A549 (cell line): ENCODE measurements around the gene C19orf73.

Source experiments
- ESRRA ChIP-seq: fragments of 150-350 bp; IDR thresholded peaks from 2 replicates; pipeline ENCODE4 v1.6.1; 2014; ENCODE audit warnings: mild to moderate bottlenecking, low read length, borderline replicate concordance
- FOSL2 ChIP-seq, 2 experiments: fragments of 450-650 bp in 1 of 2; fragments of >200 bp in 1 of 2; sonication (Bioruptor Twin) in 1 of 2; formaldehyde crosslinking; IDR thresholded peaks; 2 replicates each; pipeline versions ENCODE4 v1.5.0 to v1.6.1; 2016 to 2020; ENCODE audit warnings: mild to moderate bottlenecking in 1 of 2, moderate library complexity in 1 of 2
- FOXS1 ChIP-seq: fragments of 250-450 bp; sonication (Bioruptor Pico); IDR thresholded peaks from 2 replicates; pipeline ENCODE4 v1.5.0; 2020; ENCODE audit warnings: mild to moderate bottlenecking, moderate library complexity
- MAZ ChIP-seq: fragments of 150-350 bp; IDR thresholded peaks from 2 replicates; pipeline ENCODE4 v1.6.1; 2014; ENCODE audit warnings: antibody characterized with exemption, low read depth, low read length, borderline replicate concordance
- NPAS2 ChIP-seq: fragments of 250-450 bp; sonication (Bioruptor Pico); IDR thresholded peaks from 2 replicates; pipeline ENCODE4 v1.8.0; 2022; ENCODE audit warnings: mild to moderate bottlenecking, moderate library complexity, borderline replicate concordance
- NR3C1 ChIP-seq: fragments of >200 bp; sonication (Bioruptor Twin); formaldehyde crosslinking; IDR thresholded peaks from 3 replicates; pipeline ENCODE4 v1.6.1; 2017
- POLR2A ChIP-seq: IDR thresholded peaks from 2 replicates; pipeline ENCODE4 v1.6.1; 2012; ENCODE audit warnings: mild to moderate bottlenecking, low read length
- RAD21 ChIP-seq, 2 experiments: fragments of >200 bp in 1 of 2; sonication (Bioruptor Twin) in 1 of 2; formaldehyde crosslinking in 1 of 2; IDR thresholded peaks in 1 of 2; conservative IDR thresholded peaks in 1 of 2; 2 replicates in 1 of 2; 3 replicates in 1 of 2; pipeline ENCODE4 v1.6.1; 2012 to 2018; ENCODE audit warnings: inconsistent platforms in 1 of 2
- RNF2 ChIP-seq: fragments of 200-600 bp; sonication (generic); IDR thresholded peaks from 2 replicates; pipeline ENCODE4 v1.6.1; 2016; ENCODE audit warnings: low read depth, mild to moderate bottlenecking, antibody characterized with exemption, moderate library complexity, borderline replicate concordance
- SREBF2 ChIP-seq: fragments of 450-650 bp; IDR thresholded peaks from 2 replicates; pipeline ENCODE4 v1.6.1; 2014; ENCODE audit warnings: mild to moderate bottlenecking, moderate library complexity
- TF ChIP-seq, protein P1 (sequence below): fragments of >200 bp; sonication (Bioruptor Twin); formaldehyde crosslinking; IDR thresholded peaks from 3 replicates; pipeline ENCODE4 v1.5.1; 2016
- TF ChIP-seq, protein P2 (sequence below): IDR thresholded peaks from 2 replicates; pipeline ENCODE4 v1.6.1; 2012

DNA sequence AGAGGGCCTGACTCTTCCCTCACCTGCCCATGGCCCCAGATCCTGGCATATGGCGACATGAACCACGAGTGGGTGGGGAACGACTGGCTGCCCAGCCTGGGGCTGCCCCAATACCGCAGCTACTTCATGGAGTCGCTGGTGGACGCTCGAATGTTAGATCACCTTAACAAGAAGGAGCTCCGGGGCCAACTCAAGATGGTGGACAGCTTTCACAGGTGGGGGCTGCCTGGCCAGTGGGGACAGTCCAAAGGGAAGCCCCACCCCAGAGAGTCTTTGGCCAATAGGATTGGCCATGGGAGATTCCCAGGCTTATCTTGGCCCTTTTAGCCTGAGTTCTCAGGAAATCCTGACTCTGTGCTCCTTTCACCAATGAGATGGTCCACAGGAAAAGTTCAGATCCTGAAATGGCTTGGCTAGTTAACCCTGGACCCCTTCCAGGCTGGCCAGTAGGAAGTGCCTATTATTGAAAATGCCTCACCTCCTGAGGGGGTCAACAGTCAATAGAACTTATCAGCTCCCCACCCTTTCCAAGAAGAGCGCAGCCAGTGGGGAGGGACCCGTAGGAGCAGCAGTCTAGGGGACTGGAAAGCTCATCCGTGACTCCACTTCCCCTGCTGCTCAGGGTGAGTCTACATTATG is 29.2 kb upstream of the C19orf73 start:
- TF ChIP-seq RNF2: no peak
- TF ChIP-seq, protein P1, sequence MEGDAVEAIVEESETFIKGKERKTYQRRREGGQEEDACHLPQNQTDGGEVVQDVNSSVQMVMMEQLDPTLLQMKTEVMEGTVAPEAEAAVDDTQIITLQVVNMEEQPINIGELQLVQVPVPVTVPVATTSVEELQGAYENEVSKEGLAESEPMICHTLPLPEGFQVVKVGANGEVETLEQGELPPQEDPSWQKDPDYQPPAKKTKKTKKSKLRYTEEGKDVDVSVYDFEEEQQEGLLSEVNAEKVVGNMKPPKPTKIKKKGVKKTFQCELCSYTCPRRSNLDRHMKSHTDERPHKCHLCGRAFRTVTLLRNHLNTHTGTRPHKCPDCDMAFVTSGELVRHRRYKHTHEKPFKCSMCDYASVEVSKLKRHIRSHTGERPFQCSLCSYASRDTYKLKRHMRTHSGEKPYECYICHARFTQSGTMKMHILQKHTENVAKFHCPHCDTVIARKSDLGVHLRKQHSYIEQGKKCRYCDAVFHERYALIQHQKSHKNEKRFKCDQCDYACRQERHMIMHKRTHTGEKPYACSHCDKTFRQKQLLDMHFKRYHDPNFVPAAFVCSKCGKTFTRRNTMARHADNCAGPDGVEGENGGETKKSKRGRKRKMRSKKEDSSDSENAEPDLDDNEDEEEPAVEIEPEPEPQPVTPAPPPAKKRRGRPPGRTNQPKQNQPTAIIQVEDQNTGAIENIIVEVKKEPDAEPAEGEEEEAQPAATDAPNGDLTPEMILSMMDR: no peak
- TF ChIP-seq POLR2A: no peak
- no peak for TF ChIP-seq ESRRA
- no peak for TF ChIP-seq SREBF2
- TF ChIP-seq RAD21 (conservative IDR thresholded peaks at IDR 0.05 in 1 of 2, IDR thresholded peaks at IDR 0.05 in 1 of 2): no peak
- TF ChIP-seq, protein P2, sequence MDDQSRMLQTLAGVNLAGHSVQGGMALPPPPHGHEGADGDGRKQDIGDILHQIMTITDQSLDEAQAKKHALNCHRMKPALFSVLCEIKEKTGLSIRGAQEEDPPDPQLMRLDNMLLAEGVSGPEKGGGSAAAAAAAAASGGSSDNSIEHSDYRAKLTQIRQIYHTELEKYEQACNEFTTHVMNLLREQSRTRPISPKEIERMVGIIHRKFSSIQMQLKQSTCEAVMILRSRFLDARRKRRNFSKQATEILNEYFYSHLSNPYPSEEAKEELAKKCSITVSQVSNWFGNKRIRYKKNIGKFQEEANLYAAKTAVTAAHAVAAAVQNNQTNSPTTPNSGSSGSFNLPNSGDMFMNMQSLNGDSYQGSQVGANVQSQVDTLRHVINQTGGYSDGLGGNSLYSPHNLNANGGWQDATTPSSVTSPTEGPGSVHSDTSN: no peak
- no peak for TF ChIP-seq NPAS2 (CRISPR knock-in tag)
- no peak for TF ChIP-seq NR3C1
- no peak for TF ChIP-seq FOSL2 (IDR thresholded peaks at IDR 0.05)
- no peak for TF ChIP-seq FOSL2 (CRISPR knock-in tag; IDR thresholded peaks at IDR 0.05)
- no peak for TF ChIP-seq MAZ
- no peak for TF ChIP-seq FOXS1 (CRISPR knock-in tag)
